HG03565 (cell line): Measurements from ENCODE around the gene SMYD3.

Experiments
- ATAC-seq: cut with Tn5 transposase; IDR thresholded peaks from one replicate; pipeline ENCODE4 v1.9.1; 2021; ENCODE audit warnings: mild to moderate bottlenecking, moderate library complexity; ENCODE audit not compliant: unreplicated experiment

Gene SMYD3

GRCh38 chr1:246506674-246507481, at the start of gene SMYD3:
TSS of gene SMYD3 (minus strand) at chr1:246507279.
- peak; percentile 85 for ATAC-seq

- ATAC-seq, result no peak
These were observed 47.1 kb upstream of the SMYD3 start for GRCh38 chr1:246554201-246554600.

GRCh38 chr1:246552110-246552509, 45.0 kb upstream of the SMYD3 start:
- no peak for ATAC-seq

- no peak for ATAC-seq
These were observed 43.3 kb upstream of the SMYD3 start for GRCh38 chr1:246550402-246550801.

GRCh38 chr1:246549665-246550064, 42.6 kb upstream of the SMYD3 start:
- no peak for ATAC-seq

GRCh38 chr1:246544001-246544400, 36.9 kb upstream of the SMYD3 start:
- no peak for ATAC-seq

- ATAC-seq, result no peak
These were observed 33.8 kb upstream of the SMYD3 start for GRCh38 chr1:246540738-246541491.

- ATAC-seq, result no peak
These were observed 30.8 kb upstream of the SMYD3 start for GRCh38 chr1:246537887-246538286.

- no peak for ATAC-seq
These were observed 30.4 kb upstream of the SMYD3 start for GRCh38 chr1:246537441-246537840.

GRCh38 chr1:246534114-246534513, 27.0 kb upstream of the SMYD3 start:
- no peak for ATAC-seq

GRCh38 chr1:246533371-246533905, 26.4 kb upstream of the SMYD3 start:
- no peak for ATAC-seq

- ATAC-seq, result no peak
These were observed 25.4 kb upstream of the SMYD3 start for GRCh38 chr1:246532519-246532918.

- ATAC-seq, result no peak
These were observed 23.4 kb upstream of the SMYD3 start for GRCh38 chr1:246530482-246530881.

GRCh38 chr1:246528933-246529731, 22.1 kb upstream of the SMYD3 start:
- ATAC-seq, result no peak

GRCh38 chr1:246527402-246528088, 20.5 kb upstream of the SMYD3 start:
- ATAC-seq, result no peak

- no peak for ATAC-seq
These were observed 19.8 kb upstream of the SMYD3 start for GRCh38 chr1:246526915-246527314.

- no peak for ATAC-seq
These were observed 19.3 kb upstream of the SMYD3 start for GRCh38 chr1:246526380-246526779.

- no peak for ATAC-seq
These were observed 12.4 kb upstream of the SMYD3 start for GRCh38 chr1:246519514-246519913.

- ATAC-seq, result no peak
These were observed 11.6 kb upstream of the SMYD3 start for GRCh38 chr1:246518456-246519205.

- ATAC-seq, result no peak
These were observed 10.3 kb upstream of the SMYD3 start for GRCh38 chr1:246517391-246517790.
